NCI-H748 (cell line): ENCODE results near the gene FGF10.
A peak's percentile ranks its signal among the peaks of the same experiment; 100 is the strongest.

ENCODE experiments used
- DNase-seq: peaks from one replicate; lab custom pipeline; 2025; ENCODE audit not compliant: unreplicated experiment; lab: John Stamatoyannopoulos, UW

FGF10 gene

DNA sequence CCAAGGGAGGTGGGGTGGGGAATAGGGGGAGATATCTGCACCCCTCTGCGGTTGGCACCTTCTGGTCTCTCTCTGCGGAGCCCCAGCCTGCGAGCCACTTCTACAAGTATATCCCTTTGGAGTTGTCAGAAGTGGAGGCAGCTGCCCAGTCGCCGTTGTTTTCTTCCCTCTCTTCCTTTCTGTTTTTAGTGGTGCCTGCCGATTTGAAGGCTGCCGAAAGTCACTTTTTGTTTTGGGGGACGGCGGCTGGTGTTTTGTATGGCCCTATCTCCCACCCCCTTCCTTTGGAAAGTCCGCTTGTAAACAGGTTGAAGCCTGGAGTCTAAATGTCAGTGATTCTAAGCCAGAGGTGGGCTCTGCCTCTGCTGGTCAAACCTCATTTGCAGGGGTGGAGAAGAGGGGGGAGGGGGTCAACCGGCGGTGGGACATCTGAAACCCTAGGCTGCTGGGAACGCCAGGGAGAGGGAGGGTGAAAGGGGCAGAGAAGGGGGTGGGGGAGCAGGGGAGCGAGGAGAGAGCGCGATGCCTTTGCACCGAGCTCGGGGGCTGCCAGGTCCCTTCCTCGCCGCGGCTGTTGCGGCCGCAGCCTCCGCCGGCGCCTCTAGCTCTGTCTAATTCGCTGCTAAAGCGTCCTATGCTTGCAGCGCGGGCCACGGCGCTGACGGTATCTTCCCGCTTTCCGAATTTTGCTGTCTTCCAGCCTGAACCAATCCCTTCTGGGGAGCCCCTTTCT, at the start of gene FGF10:
TSS of gene FGF10 (minus strand) at position 331 of the 733 bp plus-strand sequence. CDS start 738 bp downstream, outside the sequence.
- peak; percentile 89 for DNase-seq

DNA sequence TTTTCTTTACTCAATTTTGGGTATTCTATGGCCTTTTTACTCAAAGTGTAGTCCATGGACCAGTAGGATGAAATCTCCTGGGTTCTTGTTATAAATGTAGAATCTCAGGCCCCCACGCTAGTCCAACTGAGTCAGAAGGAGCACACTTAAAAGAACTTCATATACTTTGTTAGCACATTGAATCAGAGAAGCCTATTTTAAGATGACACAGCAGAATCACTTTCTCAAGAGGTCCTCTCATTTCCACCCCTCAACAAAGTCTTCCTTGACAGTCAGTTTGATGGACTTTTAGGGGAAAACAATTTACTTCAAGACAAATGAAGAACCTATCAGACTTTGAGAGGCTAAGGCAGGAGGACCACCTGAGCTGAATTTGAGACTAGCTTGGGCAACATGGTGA, 37.7 kb upstream of the FGF10 start:
- no peak for DNase-seq

DNA sequence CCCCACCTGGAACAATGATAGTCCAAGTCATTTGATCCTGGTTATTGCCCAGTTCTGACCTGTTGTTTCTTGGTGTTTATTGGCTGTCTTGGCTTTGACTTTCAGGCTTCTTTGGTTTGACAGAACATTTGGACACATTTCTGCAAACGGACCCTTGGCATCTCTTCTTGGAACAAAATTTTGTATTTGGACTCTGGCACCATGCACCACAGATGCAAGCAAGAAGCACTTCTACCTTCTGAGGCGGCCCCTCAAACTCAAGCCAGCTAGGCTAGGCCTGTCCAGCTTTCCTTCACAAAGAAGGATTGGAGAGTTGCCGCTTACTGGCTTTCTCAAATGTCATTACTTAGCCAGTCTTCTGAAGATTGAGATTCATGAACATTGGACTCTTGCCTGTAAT, 23.1 kb upstream of the FGF10 start:
- no peak for DNase-seq

DNA sequence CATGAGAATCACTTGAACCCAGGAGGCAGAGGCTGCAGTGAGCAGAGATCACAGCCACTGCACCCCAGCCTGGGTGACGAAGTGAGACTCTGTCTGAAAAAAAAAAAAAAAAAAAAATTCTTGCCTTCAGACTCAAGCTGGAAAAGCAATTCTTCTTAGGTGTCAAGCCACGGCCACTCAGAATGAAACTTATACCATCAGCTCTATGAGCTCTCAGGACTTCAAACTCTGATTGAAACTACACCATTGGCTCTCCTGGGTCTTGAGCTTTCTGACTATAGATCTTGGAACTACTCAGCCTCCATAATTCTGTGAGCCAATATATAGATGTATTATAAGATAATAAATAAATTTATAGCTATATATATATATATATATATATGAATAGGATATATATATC, 12.9 kb upstream of the FGF10 start:
- DNase-seq, result no peak

DNA sequence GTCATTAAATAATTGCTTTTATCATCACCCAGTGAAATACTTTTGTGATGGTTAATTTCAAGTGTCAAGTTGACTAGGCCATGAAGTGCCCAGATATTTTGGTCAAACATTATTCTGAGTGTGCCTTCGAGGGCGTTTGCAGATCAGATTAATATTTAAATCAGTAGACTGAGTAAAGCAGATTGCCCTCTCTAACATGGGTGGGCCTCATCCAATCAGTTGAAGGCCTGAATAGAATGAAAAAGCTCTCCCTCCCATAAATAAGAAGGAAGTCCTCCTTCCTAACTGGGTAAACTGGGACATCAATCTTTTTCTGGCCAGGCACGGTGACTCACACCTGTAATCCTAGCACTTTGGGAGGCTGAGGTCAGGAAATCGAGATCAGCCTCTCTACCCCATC, 12.4 kb upstream of the FGF10 start:
- DNase-seq, result no peak

DNA sequence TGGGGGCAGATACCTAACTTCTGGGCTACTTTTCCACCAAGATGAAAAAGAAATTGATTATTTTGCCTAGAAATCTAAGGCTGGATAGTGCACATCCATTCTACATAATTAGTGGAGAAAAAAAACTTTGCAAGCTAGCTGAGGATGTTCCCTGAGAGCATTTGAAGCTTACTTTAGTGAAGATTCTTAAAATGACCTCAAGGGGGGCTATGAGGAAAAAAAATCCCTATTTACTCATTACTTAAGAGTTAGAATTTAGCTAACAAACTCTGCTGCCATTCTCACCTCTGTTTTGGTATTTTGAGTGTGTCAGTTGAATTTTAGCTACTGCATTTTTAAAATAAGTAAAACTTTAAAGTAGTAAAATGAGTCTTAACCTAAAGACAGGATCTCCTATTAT, 9.2 kb upstream of the FGF10 start:
- DNase-seq, result no peak

- no peak for DNase-seq
Observed at GRCh38 chr5:44396312-44396711, 7.1 kb upstream of the FGF10 start.

DNA sequence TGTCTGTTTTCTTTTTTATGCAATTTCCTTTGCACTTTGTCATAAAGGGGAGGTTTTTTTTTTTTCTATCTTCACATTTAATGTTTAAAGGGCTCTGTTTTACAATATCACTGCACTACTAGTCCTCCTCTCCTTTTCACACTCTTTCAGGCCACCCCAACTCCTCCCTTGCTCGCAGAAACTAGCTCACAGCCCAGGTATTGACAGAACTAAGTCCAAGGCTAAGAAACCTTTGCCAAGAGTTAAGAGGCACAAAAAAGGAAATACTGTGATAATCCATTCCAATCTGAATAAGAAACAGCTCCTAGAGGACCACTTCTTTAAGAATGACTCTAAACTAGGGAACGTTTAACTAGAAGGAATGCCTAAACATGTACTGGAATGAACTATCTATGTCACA, 1.1 kb upstream of the FGF10 start:
- no peak for DNase-seq

GRCh38 chr5:44389823-44390143, 563 bp upstream of the FGF10 start:
- no peak for DNase-seq

GRCh38 chr5:44388321-44389089, 715 bp downstream of the FGF10 start:
- peak; percentile 86 for DNase-seq

- DNase-seq, result peak; percentile 71
Observed at GRCh38 chr5:44387921-44388320, 1.3 kb downstream of the FGF10 start.

- DNase-seq, result peak; percentile 82
Observed at GRCh38 chr5:44387406-44387805, 1.8 kb downstream of the FGF10 start.

GRCh38 chr5:44385291-44385900, 3.8 kb downstream of the FGF10 start:
- peak; percentile 69 for DNase-seq

GRCh38 chr5:44384816-44385215, 4.4 kb downstream of the FGF10 start:
- peak; percentile 45 for DNase-seq

DNA sequence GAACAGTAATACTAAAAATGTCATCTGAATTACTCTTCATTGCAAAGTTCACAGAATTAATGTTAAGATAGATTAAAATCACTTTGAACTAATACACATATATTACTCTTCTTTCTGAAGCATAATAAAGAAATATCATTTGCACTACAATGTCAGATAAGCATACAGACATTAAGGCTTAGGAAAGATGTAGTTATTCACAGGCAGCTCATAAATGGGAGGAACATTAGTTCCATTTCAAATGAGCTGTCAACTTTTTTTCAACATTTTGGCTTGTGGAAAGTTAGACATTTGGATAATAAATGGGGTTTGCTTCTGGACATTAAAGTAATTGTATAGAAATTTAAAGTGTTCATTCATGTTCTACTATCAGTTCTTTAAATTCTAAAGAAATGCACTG, 6.3 kb downstream of the FGF10 start:
- no peak for DNase-seq

DNA sequence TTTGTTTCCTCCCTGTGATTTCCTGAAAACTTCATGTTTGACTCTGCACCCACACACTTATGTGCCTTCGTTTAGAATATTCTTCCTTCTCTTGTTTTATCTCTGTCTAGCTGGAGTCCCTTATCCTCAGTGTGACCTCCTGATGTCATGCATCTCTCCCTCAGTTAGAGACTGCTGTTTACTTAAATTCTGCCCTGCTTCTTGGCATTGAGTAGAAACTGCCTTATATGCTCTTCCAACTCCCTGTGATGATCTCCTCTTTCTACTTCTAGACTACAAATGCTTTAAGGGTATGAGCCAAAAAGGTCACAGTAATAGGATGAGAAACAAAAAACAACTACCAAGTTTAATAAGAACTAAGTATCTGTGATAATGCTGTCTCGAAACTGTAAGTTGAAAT, 12.2 kb downstream of the FGF10 start:
- no peak for DNase-seq

DNA sequence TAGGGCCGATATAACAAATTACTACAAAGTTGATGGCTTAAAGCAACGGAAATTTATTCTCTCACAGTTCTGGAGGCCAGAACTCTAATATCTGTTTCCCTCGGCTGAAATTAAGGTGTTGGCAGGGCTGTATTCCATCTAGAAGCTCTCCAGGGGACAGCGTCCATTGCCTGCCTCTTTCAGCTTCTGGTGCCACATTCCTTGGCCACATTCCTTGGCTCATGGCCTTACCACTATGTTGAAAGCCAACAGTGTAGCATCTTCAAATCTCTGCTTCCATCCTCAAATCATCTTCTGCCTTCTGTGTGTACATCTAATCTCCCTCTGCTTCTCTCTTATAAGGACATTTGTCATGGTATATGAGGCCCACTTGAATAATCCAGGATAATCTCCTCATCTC, 17.2 kb downstream of the FGF10 start:
- no peak for DNase-seq

DNA sequence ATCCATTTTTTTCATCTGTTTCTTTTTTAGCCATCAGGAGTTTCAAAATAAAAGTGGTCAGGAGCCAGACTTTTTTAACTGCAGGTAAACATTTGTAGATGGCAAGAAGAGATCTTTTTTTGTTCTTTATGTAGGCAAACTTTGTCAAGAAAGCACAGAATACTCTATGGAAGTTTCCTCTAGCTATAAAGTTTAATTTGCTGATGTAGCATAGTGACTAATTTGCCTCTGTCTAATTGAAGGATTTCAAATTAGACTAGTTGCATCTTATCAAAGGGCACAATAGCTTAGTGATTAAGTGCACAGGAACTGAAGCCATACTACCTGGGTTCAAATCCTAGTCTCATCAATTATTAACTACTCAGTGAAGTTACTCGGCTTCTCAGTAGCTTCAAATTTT, 22.0 kb downstream of the FGF10 start:
- DNase-seq, result no peak

DNA sequence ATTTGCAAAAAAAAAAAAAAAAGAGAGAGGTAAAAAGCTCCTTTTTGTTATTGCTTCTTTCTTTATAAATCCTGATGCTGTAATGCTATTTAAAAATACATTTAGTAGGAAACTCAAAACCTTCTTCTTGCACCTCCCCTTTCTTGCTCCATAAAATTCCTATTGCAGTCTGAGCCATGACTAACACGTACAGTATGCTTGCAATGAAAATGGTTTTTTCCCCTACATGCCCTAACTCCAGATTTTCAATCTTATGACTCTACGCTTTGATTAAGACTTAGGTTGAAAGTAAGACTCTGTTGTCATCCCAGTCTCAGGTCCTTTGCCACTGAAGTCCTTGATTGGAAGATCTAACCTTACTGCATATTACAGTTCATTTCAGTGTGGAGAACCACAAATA, 23.9 kb downstream of the FGF10 start:
- no peak for DNase-seq

DNA sequence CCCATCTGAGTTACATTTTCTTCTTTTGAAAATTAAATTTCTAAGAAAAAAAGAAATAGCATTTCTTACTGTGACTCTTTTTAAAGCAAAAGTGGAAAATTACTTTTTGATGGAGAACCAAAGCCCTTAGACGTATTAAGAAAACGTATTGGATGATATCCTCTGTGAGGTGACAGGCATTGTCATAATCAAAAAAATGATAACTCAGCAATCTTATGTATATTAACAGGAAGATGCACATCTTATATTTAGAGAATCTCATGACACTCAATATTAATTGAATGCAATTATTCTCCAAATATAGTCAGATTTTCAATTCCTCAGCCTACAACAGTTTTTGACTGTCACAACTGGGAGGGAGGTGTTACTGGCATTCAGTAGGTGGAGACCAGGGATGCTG, 25.1 kb downstream of the FGF10 start:
- DNase-seq, result no peak

GRCh38 chr5:44361342-44362001, 27.7 kb downstream of the FGF10 start:
- no peak for DNase-seq

DNA sequence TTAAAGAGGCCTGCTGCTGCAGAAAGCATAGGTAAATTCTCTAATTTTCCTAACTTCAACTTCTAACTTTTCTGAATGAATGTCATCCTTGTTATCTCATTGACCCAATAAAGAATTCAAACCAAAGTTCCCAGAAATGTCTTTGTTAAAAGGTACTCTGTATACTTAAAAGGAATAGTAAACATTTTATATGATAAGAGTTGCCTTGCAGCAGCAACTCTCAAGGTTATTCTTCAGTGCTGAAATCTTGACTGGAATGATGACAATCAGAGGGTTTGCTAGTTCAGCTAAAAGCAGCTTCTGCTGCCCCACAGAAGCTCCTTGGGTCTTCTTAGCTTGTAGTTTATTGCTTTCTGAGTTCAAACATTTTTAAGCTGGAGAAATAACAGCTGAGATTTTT, 28.3 kb downstream of the FGF10 start:
- no peak for DNase-seq
